HL-60 (cell line): ENCODE measurements around the gene LCNL1.

Experiments used
- CTCF ChIP-seq: IDR thresholded peaks from one replicate; pipeline ENCODE4 v1.5.1; 2011; ENCODE audit warnings: low read length, control low read depth, inconsistent platforms; ENCODE audit not compliant: insufficient read depth
- GABPA ChIP-seq: IDR thresholded peaks from 2 replicates; pipeline ENCODE4 v1.6.1; 2012; ENCODE audit warnings: low read depth
- POLR2AphosphoS5 ChIP-seq: IDR thresholded peaks from 2 replicates; pipeline ENCODE4 v1.6.1; 2012; ENCODE audit warnings: low read depth
- REST ChIP-seq: IDR thresholded peaks from 2 replicates; pipeline ENCODE4 v1.6.1; 2012; ENCODE audit warnings: low read depth; ENCODE audit not compliant: insufficient replicate concordance
- SPI1 ChIP-seq: IDR thresholded peaks from 2 replicates; pipeline ENCODE4 v1.6.1; 2012; ENCODE audit warnings: low read depth, mild to moderate bottlenecking, borderline replicate concordance

- TF ChIP-seq POLR2AphosphoS5, result no peak
- TF ChIP-seq CTCF, result no peak
- no peak for TF ChIP-seq GABPA
- no peak for TF ChIP-seq REST
- TF ChIP-seq SPI1, result no peak
Measured at GRCh38 chr9:136936645-136937170, 46.1 kb upstream of the LCNL1 start.
